Aorta (tissue), 5 donors: Measurements from ENCODE around the gene NRP2. TPM values are rescaled to one million over a fixed set of nuclear protein-coding genes. Genes with fewer than 3 reads are reported as not detected.
A peak's percentile ranks its signal among the peaks of the same experiment; 100 is the strongest.

Experiments used
- ATAC-seq: fragments of 200-7000 bp; cut with Tn5 transposase; one replicate; pipeline ENCODE4 v1.9.1; 2022; ENCODE audit warnings: moderate library complexity; ENCODE audit not compliant: low FRiP score
- DNase-seq, 2 donors: peaks; one replicate each; pipeline ENCODE4 v3.0.0-alpha.2; 2020
- H3K27ac ChIP-seq, 2 donors: one replicate each; pipeline ENCODE4 v1.5.1; 2013; ENCODE audit warnings: low read length in 2 of 2, mild to moderate bottlenecking in 2 of 2, moderate library complexity in 2 of 2, control low read depth in 1 of 2, inconsistent platforms in 1 of 2, low read depth in 1 of 2
- H3K27me3 ChIP-seq, 2 donors: one replicate each; pipeline ENCODE4 v1.6.1; 2013; ENCODE audit warnings: control low read depth in 1 of 2, low read length in 1 of 2, mild to moderate bottlenecking in 1 of 2, moderate library complexity in 1 of 2; ENCODE audit not compliant: insufficient read depth in 2 of 2, control insufficient read depth in 1 of 2
- H3K36me3 ChIP-seq, 2 donors: one replicate each; pipeline ENCODE4 v1.6.1; 2013; ENCODE audit warnings: control low read depth in 1 of 2, low read length in 1 of 2, mild to moderate bottlenecking in 1 of 2; ENCODE audit not compliant: insufficient read depth in 2 of 2, control insufficient read depth in 1 of 2
- H3K4me1 ChIP-seq, 2 donors: one replicate each; pipeline ENCODE4 v1.6.1; 2013; ENCODE audit warnings: low read length in 2 of 2, control low read depth in 1 of 2, mild to moderate bottlenecking in 1 of 2, moderate library complexity in 1 of 2; ENCODE audit not compliant: insufficient read depth in 2 of 2, control insufficient read depth in 1 of 2
- H3K4me3 ChIP-seq, 2 donors: one replicate each; pipeline ENCODE4 v1.5.1; 2013; ENCODE audit warnings: low read length in 2 of 2, control low read depth in 1 of 2, mild to moderate bottlenecking in 1 of 2
- H3K9me3 ChIP-seq: one replicate; pipeline ENCODE4 v1.6.1; 2013; ENCODE audit warnings: mild to moderate bottlenecking, low read length; ENCODE audit not compliant: control insufficient read depth
- WGBS, 2 donors: extraction: QIAGEN DNeasy Blood & Tissue Kit; methylation state at CpG; one replicate each; pipeline ENCODE4 v1.1.7; 2013; 5-methylcytosine and 5-hydroxymethylcytosine counted together
- intact Hi-C, 2 donors: fragments of 100-400 bp; cut with DNase I; formaldehyde crosslinking; loops; one replicate each; pipeline versions ENCODE4 v1.14.2 to v1.15.0; 2022
- polyA plus RNA-seq, 2 donors: library from polyadenylated mRNA; stranded (reverse); fragments of 200-250 nt; gene quantifications; one replicate each; pipeline ENCODE4 v1.2.3, GENCODE V29; 2013
- total RNA-seq, 2 donors: library from RNA; stranded (reverse); fragmentation: NEBNext Ultra II Directional; extraction: Animal tissue kit (Norgen Biotek cat#: 25700); gene quantifications; one replicate each; pipeline ENCODE4 v1.2.1, GENCODE V29; 2021
- donor health status: healthy with polysubstance abuse.
- donor health status: Bipolar disorder and iron deficiency.
- donor health status: DM: no; HTN: no; CAD: no.
- donor health status: DM: no; HTN: no; CAD: no.
- donor health status: DM: yes; HTN: yes; CAD: no.

Gene NRP2
- total and polyA plus RNA-seq, 4 donors, result 13.6 to 67.3 (median 28.5) TPM

DNA sequence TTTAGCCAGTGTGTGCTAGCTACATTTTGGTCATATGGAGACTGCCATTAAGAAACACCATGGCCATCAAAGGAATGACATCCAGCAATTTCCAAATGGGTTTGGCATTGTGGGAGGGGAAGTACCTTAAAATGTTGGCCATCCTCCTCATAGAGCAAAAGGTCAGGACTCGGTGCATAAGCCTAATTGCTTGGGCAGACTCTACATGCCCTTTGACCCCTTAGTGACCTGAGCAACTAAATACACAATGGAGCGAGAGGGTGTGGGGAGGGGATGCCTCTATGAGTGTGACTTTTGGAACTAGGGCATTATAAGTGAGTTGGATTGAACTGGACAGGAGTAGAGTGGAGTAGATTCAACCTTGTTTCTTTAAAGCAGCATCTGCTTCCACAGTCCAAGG is 44.9 kb downstream of the NRP2 start:
- WGBS, 2 donors, result 97 to 98% methylated on average over 2 of the region's 2 CpGs
- ATAC-seq (no peak), DNase-seq (no peak)
- Histone ChIP-seq H3K27me3 (no peaks in the 10 kb centered on the region), H3K4me1 (no peaks in the 10 kb centered on the region), H3K36me3 (peaks cover 2 to 27% of the 10 kb centered on the region in 2 donors), H3K27ac (no peak overlapping the region), H3K4me3 (no peak overlapping the region), H3K9me3 (no peaks in the 10 kb centered on the region)
- intact Hi-C loops, result no loop called here

DNA sequence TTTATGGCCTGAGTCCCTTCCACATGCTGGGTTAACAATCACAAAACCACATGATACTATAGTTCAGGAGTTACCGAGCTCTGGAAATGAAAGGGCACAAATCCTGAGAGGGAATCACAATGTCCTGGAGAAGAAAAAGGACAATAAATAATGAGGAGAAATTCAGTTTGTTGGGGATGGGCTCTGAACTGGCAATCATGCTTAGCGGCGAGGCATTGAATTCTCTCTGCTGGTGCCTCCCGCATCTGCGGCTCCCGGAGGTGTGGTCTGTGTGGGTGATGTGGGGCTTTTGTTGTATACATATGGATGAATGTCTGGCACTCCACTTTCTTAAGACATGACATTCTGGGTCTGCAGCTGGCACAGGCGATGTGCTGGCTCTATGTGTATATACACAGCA is 46.1 kb downstream of the NRP2 start:
- Histone ChIP-seq H3K4me1 (no peaks in the 10 kb centered on the region), H3K27me3 (no peaks in the 10 kb centered on the region), H3K36me3 (peaks cover 2 to 24% of the 10 kb centered on the region in 2 donors), H3K4me3 (no peak overlapping the region), H3K9me3 (no peaks in the 10 kb centered on the region), H3K27ac (no peak overlapping the region)
- no peak for ATAC-seq
- 95 to 97% methylated on average over 7 of the region's 7 CpGs for WGBS, 2 donors
- no peak for DNase-seq
- intact Hi-C loops, result no loop called here

DNA sequence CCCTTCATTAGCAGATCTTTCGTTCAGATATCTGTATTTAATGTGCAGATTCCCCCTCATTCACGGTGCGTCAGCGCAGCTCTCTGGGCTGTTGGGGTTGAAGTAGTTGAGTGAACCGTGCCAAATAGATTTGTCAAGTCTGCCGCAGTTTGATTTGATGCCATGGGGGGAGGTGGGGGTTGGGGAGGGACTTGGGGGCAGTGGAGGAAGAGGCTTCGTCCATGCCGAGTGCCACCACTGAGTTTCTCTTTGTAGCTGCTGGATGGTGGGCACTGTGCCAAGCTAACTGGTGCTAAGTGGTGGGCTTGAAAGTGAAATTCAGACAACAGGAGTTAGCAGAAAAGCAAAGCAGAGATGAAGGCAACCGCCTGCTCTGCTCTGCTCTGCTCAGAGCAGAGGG is 47.9 kb downstream of the NRP2 start:
- Histone ChIP-seq H3K27me3 (no peaks in the 10 kb centered on the region), H3K4me1 (no peaks in the 10 kb centered on the region), H3K36me3 (peaks cover 2 to 19% of the 10 kb centered on the region in 2 donors), H3K4me3 (no peak overlapping the region), H3K27ac (no peak overlapping the region), H3K9me3 (no peaks in the 10 kb centered on the region)
- WGBS, 2 donors, result 88 to 93% methylated on average over 9 of the region's 9 CpGs
- intact Hi-C loops, result no loop called here
- DNase-seq (no peak), ATAC-seq (no peak)

DNA sequence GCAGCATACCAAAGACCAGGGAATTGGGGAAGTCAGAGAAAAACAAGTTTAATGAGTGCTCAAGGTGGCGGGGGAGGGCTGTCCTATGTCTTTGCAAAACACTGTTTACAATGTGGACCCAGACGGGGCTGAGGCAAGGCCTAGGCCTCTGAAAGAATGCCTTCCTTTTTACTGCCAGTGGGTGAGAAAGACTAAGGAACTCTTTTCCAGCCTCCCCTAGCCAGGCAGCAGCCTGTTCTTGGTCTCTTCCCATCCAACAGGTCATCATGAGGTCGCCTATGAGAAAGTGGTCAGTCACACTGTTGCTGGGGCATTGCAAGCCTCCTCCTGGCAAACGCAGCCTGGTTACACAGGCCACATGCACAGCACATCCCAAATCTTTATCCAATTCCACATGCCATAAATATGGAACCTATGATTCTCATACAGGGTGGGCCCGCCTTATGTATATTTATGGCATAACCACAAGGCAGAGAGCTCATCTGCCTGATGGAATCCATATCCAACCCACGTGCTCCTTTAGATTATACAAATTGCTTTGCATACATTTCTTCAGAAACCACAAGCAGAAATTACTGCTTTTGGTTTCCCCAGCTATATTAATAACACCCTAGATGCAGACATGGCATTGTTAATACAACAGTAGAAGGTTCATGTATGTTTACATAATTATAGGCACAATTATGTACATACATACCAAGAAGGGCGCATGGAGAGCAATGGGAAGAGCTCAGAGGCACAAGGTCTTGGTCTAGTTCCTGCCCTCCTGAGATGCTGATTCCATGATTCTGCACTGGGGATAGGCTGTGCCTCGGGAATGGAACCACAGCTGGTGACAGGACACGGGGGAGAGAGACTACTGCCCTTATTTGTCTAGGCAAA is 48.6 kb downstream of the NRP2 start:
- H3K36me3 ChIP-seq, result peaks cover 0 to 16% of the 10 kb centered on the region in 2 donors

GRCh38 chr2:205731583-205731981 is 49.3 kb downstream of the NRP2 start:
- 51% methylated on average over 4 of the region's 4 CpGs for WGBS, 2 donors
- DNase-seq (no peak), ATAC-seq (peak; percentile 33)
- intact Hi-C loops, result no loop called here
- H3K27ac ChIP-seq, result no peak overlapping the region
- H3K27me3 ChIP-seq, result no peaks in the 10 kb centered on the region
- no peak overlapping the region for H3K4me3 ChIP-seq
- H3K36me3 ChIP-seq, result peaks cover 0 to 12% of the 10 kb centered on the region in 2 donors
- H3K9me3 ChIP-seq, result no peaks in the 10 kb centered on the region
- H3K4me1 ChIP-seq, result no peaks in the 10 kb centered on the region

More for the DNA sequence above, 48.6 kb downstream of the NRP2 start:
- H3K9me3 ChIP-seq, result no peaks in the 10 kb centered on the region
- no peaks in the 10 kb centered on the region for H3K4me1 ChIP-seq
- 79 to 83% methylated on average over 9 of the region's 9 CpGs for WGBS, 2 donors
- ATAC-seq (no peak), DNase-seq (no peak)
- H3K27me3 ChIP-seq, result no peaks in the 10 kb centered on the region
- no peak overlapping the region for H3K4me3 ChIP-seq
- no peak overlapping the region for H3K27ac ChIP-seq
- intact Hi-C loops, result no loop called here

GRCh38 chr2:205732314-205732713 is 50.0 kb downstream of the NRP2 start:
- H3K27ac ChIP-seq, result no peak overlapping the region

GRCh38 chr2:205733082-205733481 is 50.8 kb downstream of the NRP2 start:
- Histone ChIP-seq H3K4me1 (no peaks in the 10 kb centered on the region), H3K27me3 (no peaks in the 10 kb centered on the region), H3K9me3 (no peaks in the 10 kb centered on the region), H3K27ac (no peak overlapping the region), H3K36me3 (peaks cover 0 to 9% of the 10 kb centered on the region in 2 donors), H3K4me3 (no peak overlapping the region)
- ATAC-seq (no peak), DNase-seq (no peak)
- intact Hi-C loops, result no loop called here
- 94 to 96% methylated on average over 9 of the region's 9 CpGs for WGBS, 2 donors

More at GRCh38 chr2:205732314-205732713, 50.0 kb downstream of the NRP2 start:
- Histone ChIP-seq H3K4me3 (no peak overlapping the region), H3K9me3 (no peaks in the 10 kb centered on the region), H3K4me1 (no peaks in the 10 kb centered on the region), H3K36me3 (peaks cover 0 to 11% of the 10 kb centered on the region in 2 donors), H3K27me3 (no peaks in the 10 kb centered on the region)
- intact Hi-C loops, result no loop called here
- WGBS, 2 donors, result 92% methylated on average over 9 of the region's 9 CpGs
- ATAC-seq (no peak), DNase-seq (no peak)

- ATAC-seq (no peak), DNase-seq (no peak)
- no peaks in the 10 kb centered on the region for H3K4me1 ChIP-seq
- no peak overlapping the region for H3K27ac ChIP-seq
- H3K4me3 ChIP-seq, result no peak overlapping the region
- H3K9me3 ChIP-seq, result no peaks in the 10 kb centered on the region
- H3K36me3 ChIP-seq, result peaks cover 0 to 5% of the 10 kb centered on the region in 2 donors
- intact Hi-C loops, result no loop called here
- no peaks in the 10 kb centered on the region for H3K27me3 ChIP-seq
- WGBS, 2 donors, result 89 to 93% methylated on average over 14 of the region's 14 CpGs
Measured at GRCh38 chr2:205733648-205734047, 51.3 kb downstream of the NRP2 start.

GRCh38 chr2:205734436-205735037 is 52.2 kb downstream of the NRP2 start:
- Histone ChIP-seq H3K4me3 (no peak overlapping the region), H3K27me3 (no peaks in the 10 kb centered on the region), H3K36me3 (peaks cover 0 to 6% of the 10 kb centered on the region in 2 donors), H3K9me3 (no peaks in the 10 kb centered on the region), H3K4me1 (no peaks in the 10 kb centered on the region), H3K27ac (no peak overlapping the region)
- ATAC-seq (no peak), DNase-seq (no peak)
- 56 to 74% methylated on average over 6 of the region's 6 CpGs for WGBS, 2 donors
- intact Hi-C loops, result no loop called here
